Measurements from ENCODE around the gene TRIM10.

TRIM10 gene, protein sequence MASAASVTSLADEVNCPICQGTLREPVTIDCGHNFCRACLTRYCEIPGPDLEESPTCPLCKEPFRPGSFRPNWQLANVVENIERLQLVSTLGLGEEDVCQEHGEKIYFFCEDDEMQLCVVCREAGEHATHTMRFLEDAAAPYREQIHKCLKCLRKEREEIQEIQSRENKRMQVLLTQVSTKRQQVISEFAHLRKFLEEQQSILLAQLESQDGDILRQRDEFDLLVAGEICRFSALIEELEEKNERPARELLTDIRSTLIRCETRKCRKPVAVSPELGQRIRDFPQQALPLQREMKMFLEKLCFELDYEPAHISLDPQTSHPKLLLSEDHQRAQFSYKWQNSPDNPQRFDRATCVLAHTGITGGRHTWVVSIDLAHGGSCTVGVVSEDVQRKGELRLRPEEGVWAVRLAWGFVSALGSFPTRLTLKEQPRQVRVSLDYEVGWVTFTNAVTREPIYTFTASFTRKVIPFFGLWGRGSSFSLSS
- 0 reads per million in 3 donors for total RNA-seq

DNA sequence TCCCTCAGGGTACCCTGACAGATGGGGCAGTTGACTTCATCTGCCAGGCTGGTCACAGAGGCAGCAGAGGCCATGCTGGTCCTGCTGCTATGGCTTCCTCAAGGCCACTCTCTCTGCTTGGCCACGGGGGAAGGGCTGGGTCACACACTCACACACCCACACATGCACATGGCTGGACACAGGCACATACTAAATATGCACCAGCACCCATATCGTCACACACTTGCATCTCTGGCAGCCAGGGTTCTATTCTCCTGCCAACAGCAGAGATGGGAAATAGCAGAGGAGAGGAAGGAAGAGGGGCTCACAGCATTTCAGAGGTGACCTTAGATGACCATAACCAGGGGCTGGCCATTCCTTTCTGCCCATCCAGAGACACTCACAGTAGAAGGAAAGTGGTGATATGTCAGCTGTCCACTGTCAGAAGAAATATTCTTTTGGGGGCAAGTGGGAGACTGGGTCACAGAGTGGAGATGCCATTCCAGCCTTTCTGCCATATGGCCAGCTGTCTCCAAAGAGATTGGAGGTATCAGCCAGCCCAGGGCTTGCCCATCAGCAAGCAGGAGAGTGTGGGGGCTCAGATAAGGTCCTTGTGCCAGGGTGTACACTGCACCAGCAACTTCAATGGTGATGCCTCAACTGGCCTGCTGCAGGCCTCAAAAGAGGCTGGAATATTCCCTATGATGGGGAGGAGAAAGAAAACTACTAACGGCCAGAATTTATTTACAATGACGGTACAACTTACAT, at the start of gene TRIM10:
Gene TRIM10 (minus strand): TSS at position 427 of the 747 bp plus-strand sequence. CDS start 353 bp downstream, at position 74.
- H3K4me1 ChIP-seq (ENCODE audit: control insufficient read depth, insufficient read depth, low read length, poor library complexity, severe bottlenecking), result peaks cover 7% of the 10 kb centered on the region
- H3K27me3 ChIP-seq (replicated peaks; ENCODE audit: control insufficient read depth, insufficient read depth, low read length, poor library complexity, severe bottlenecking), result no peaks in the 10 kb centered on the region
- no peaks in the 10 kb centered on the region for H3K36me3 ChIP-seq (ENCODE audit: control insufficient read depth, insufficient read depth, low read length)
- no peak for DNase-seq
- no peaks in the 10 kb centered on the region for H3K9me3 ChIP-seq (ENCODE audit: control insufficient read depth, low read length)
- no peak within 1 kb of the TSS for H3K27ac ChIP-seq (ENCODE audit: insufficient read depth, low read length, poor library complexity, severe bottlenecking)
- no peak within 1 kb of the TSS for H3K4me3 ChIP-seq (ENCODE audit: insufficient read depth, low read depth, low read length, poor library complexity, severe bottlenecking)

DNA sequence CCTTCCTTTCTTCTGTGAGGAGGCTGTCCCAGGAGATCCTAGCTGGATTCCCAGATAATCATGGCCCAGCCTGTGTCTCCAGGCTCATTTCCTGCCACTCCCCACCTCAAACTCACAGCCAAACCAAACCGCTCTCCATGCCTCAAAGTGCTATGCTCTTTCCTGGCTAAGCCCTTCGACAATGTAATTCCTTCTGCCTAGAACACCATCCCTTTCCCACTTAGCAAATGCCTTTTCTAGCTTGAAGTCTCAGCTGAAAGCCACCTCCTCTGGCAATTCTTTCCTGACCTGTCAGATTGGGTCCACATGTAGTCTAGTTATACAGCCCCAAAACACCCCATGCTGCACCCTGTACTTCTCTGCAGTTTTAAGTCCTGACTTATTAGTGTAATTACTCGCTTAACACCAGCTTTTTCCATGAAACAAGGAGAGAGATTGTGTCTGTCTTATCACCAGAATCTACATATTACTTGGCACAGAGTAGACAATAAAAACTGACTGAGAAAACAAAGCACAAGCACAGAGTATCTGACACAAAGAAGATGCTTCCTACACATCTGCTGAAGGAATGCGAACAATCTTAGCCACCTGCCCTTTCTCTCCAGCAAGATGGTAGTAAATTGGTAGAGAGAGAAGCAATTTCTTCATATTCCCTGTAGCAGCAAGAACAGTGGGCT, 46.7 kb upstream of the TRIM10 start:
- no peak for DNase-seq
- Histone ChIP-seq H3K9me3 (ENCODE audit: control insufficient read depth, low read length) (no peaks in the 10 kb centered on the region), H3K27ac (ENCODE audit: insufficient read depth, low read length, poor library complexity, severe bottlenecking) (no peak overlapping the region), H3K36me3 (ENCODE audit: control insufficient read depth, insufficient read depth, low read length) (no peaks in the 10 kb centered on the region), H3K4me1 (ENCODE audit: control insufficient read depth, insufficient read depth, low read length, poor library complexity, severe bottlenecking) (peaks cover 21% of the 10 kb centered on the region), H3K4me3 (ENCODE audit: insufficient read depth, low read depth, low read length, poor library complexity, severe bottlenecking) (no peak overlapping the region), H3K27me3 (replicated peaks; ENCODE audit: control insufficient read depth, insufficient read depth, low read length, poor library complexity, severe bottlenecking) (no peaks in the 10 kb centered on the region)

DNA sequence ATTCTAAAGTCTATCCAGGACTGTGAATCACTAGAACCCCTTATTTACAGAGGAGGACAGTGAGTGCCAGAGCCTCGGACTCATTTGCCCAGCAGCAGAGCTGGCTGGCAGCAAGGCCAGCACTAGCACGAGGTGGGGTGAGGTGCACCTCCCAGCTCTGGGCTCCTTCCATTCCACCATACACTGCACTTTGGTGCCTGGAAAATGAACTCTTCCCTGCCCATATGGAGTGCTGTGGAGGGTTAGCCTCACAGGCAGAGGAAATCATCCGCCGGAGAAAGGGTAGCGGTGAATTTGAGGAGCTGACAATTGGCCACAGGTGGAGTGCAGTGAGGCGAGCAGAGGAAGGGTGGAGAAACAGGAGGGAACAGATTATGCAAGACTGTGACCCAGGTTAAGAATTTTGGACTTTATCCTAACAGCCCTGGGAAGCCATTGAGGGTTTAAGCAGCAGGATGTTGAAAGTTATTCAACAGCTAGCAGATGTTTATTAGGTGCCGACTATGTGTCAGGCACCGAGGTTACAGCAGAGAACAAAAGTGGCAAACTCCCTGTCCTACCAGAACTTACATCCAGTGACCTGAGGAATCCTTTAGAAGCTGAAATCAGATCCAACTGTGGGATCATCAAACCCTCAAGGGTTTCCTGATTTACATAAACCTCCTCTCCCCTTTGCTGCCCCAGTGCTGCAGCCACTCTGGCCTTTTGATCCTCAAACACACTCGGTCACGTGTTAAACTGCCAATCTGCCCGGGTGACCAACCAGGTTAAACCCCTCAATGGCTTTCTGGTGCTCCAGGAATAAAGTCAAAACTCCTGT, 46.0 kb upstream of the TRIM10 start:
- Histone ChIP-seq H3K9me3 (ENCODE audit: control insufficient read depth, low read length) (no peaks in the 10 kb centered on the region), H3K4me3 (ENCODE audit: insufficient read depth, low read depth, low read length, poor library complexity, severe bottlenecking) (no peak overlapping the region), H3K36me3 (ENCODE audit: control insufficient read depth, insufficient read depth, low read length) (peaks cover 2% of the 10 kb centered on the region), H3K27me3 (replicated peaks; ENCODE audit: control insufficient read depth, insufficient read depth, low read length, poor library complexity, severe bottlenecking) (no peaks in the 10 kb centered on the region), H3K27ac (ENCODE audit: insufficient read depth, low read length, poor library complexity, severe bottlenecking) (no peak overlapping the region), H3K4me1 (ENCODE audit: control insufficient read depth, insufficient read depth, low read length, poor library complexity, severe bottlenecking) (peaks cover 18% of the 10 kb centered on the region)
- DNase-seq, result no peak

DNA sequence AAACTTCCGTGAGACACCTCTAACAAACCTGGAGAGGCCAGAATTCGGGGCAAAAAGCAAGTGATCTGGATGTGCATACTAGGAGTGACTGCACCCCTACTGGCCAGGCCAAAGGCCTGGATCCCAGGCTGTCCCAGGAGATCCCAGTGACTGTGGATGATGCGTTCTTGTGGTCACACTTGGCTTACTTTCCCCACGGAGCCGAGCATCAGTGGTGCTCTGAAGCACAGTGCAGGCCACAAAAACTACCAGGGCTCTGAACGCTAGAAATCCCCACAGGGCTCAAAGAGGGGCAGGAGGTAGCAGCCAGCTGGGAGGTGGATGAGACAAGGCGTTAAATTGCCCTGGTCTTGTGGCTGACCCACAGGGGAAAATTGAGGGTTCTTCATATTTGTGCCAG, 45.1 kb upstream of the TRIM10 start:
- H3K27me3 ChIP-seq (replicated peaks; ENCODE audit: control insufficient read depth, insufficient read depth, low read length, poor library complexity, severe bottlenecking), result no peaks in the 10 kb centered on the region

DNA sequence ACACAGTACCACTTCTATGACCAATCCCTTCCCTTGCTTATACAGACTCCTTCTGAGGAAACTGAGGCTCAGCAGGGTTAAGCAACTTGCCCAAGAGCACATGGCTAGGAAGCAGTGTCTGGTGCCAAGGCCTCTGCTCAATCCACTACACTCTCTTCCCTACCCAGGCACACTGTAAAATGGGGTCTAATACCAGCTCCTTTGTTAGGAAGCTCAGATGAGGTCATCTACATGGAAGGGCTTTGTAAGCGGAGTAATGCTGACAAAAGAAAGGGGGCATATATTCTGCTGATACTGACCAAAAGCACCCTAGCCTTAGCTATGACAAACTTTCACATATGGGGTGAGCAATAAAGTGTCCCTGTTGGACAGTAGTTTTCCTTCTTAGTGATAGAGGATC, 43.1 kb upstream of the TRIM10 start:
- H3K27ac ChIP-seq (ENCODE audit: insufficient read depth, low read length, poor library complexity, severe bottlenecking), result no peak overlapping the region
- peaks cover 26% of the 10 kb centered on the region for H3K36me3 ChIP-seq (ENCODE audit: control insufficient read depth, insufficient read depth, low read length)
- H3K4me3 ChIP-seq (ENCODE audit: insufficient read depth, low read depth, low read length, poor library complexity, severe bottlenecking), result no peak overlapping the region
- no peaks in the 10 kb centered on the region for H3K27me3 ChIP-seq (replicated peaks; ENCODE audit: control insufficient read depth, insufficient read depth, low read length, poor library complexity, severe bottlenecking)
- H3K4me1 ChIP-seq (ENCODE audit: control insufficient read depth, insufficient read depth, low read length, poor library complexity, severe bottlenecking), result peaks cover 4% of the 10 kb centered on the region
- H3K9me3 ChIP-seq (ENCODE audit: control insufficient read depth, low read length), result no peaks in the 10 kb centered on the region
- DNase-seq, result no peak

More for the DNA sequence above, 45.1 kb upstream of the TRIM10 start:
- peaks cover 10% of the 10 kb centered on the region for H3K4me1 ChIP-seq (ENCODE audit: control insufficient read depth, insufficient read depth, low read length, poor library complexity, severe bottlenecking)
- no peak overlapping the region for H3K4me3 ChIP-seq (ENCODE audit: insufficient read depth, low read depth, low read length, poor library complexity, severe bottlenecking)
- DNase-seq, result no peak
- no peaks in the 10 kb centered on the region for H3K9me3 ChIP-seq (ENCODE audit: control insufficient read depth, low read length)
- H3K27ac ChIP-seq (ENCODE audit: insufficient read depth, low read length, poor library complexity, severe bottlenecking), result no peak overlapping the region
- H3K36me3 ChIP-seq (ENCODE audit: control insufficient read depth, insufficient read depth, low read length), result peaks cover 9% of the 10 kb centered on the region

DNA sequence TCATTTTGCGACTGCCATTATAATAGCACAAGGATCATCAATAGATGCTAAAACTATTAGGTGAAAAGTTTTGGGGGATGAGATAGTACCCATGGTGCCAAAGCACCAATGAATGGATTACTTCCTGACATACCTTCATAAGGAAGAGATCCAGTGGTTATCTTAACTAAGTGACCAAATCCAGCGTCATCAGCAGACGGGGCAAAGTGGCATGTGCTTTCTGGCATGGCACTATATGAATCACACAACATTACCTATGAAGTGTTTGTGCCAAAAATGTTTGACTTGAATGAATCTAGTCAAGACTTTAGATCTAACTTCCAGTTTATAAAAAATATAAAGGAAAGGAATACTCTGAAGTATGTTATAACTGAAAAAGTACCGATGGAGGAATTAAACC, 41.4 kb upstream of the TRIM10 start:
- Histone ChIP-seq H3K4me3 (ENCODE audit: insufficient read depth, low read depth, low read length, poor library complexity, severe bottlenecking) (no peak overlapping the region), H3K9me3 (ENCODE audit: control insufficient read depth, low read length) (no peaks in the 10 kb centered on the region), H3K4me1 (ENCODE audit: control insufficient read depth, insufficient read depth, low read length, poor library complexity, severe bottlenecking) (no peaks in the 10 kb centered on the region), H3K36me3 (ENCODE audit: control insufficient read depth, insufficient read depth, low read length) (peaks cover 43% of the 10 kb centered on the region), H3K27ac (ENCODE audit: insufficient read depth, low read length, poor library complexity, severe bottlenecking) (no peak overlapping the region), H3K27me3 (replicated peaks; ENCODE audit: control insufficient read depth, insufficient read depth, low read length, poor library complexity, severe bottlenecking) (no peaks in the 10 kb centered on the region)
- no peak for DNase-seq

DNA sequence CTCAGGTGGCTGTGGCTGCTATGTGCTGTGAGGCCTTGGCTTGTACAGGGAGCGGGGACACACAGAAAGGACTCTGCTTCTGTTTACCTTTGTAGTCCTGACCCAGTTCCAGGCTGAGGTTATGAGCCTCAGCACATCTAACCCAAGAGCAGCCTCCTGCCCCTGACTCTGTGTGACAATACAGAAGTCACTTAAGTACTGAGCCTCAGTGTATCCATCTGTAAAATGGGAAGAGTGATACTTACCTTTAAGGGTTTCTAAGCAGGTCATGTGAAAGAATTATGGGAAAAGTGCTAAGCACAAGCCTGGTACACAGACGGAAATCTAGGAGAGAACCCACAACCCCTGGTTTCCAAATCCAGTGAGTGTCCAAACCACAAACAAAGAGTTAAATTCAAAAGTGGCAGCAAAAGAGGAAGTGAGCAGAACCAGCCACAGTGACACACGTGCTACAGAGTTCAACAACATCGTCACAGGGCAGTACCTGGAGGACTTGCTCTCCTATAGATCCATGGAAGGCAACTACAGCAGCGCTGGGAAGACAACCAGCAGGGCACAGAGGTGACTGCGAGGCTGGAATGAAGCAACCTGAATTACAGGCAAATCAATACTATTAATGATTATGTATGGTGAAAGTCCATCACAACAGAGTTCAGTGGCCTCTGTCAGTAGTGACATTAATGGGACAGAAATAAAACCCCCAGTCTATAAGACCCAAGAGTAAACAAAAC, 39.7 kb upstream of the TRIM10 start:
- Histone ChIP-seq H3K9me3 (ENCODE audit: control insufficient read depth, low read length) (no peaks in the 10 kb centered on the region), H3K4me1 (ENCODE audit: control insufficient read depth, insufficient read depth, low read length, poor library complexity, severe bottlenecking) (no peaks in the 10 kb centered on the region), H3K27me3 (replicated peaks; ENCODE audit: control insufficient read depth, insufficient read depth, low read length, poor library complexity, severe bottlenecking) (no peaks in the 10 kb centered on the region), H3K27ac (ENCODE audit: insufficient read depth, low read length, poor library complexity, severe bottlenecking) (no peak overlapping the region), H3K36me3 (ENCODE audit: control insufficient read depth, insufficient read depth, low read length) (peaks cover 60% of the 10 kb centered on the region), H3K4me3 (ENCODE audit: insufficient read depth, low read depth, low read length, poor library complexity, severe bottlenecking) (no peak overlapping the region)
- DNase-seq, result no peak

DNA sequence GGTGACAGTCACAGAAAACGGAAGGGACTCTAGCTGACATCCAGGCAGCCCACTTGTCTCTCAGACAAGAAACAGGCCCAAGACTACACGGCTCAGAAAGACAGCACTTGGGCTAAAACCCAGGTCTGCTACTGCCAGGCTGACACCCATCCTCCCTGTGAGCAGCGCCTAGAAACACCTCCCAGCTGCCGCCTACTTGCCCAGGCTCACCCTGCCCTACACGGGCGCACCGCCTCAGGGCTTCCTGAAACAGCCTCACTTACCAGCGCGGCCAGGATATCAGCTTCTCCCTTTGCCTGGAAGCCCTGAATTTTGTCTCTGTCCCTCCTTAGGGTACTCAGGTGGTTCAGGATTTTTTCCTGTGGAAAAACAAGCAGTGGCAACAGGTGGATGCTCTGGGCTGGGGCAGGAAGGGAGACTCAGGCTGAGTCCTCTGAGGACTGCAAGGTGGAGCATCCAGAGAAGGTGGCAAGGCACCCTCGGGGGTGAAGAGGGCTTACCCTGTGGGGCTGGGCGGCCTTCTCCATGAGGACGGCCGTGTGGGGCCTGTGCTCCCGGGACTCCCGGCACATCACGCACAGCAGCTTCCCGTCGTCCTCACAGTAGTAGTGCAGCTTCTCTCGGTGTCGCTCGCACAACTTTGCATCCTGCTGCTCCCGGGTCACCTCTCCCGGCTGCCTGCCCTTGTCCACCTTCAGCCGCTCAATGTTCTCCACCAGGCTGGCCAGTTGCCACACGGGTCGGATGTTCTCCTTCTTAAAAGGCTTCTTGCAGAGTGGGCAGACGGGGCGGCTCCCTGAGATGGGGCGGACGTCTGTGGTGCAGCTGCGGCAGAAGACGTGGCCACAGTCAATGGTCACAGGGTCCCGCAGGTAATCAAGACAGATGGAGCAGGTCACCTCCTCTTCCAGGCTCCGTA, 37.4 kb upstream of the TRIM10 start:
- Histone ChIP-seq H3K9me3 (ENCODE audit: control insufficient read depth, low read length) (no peaks in the 10 kb centered on the region), H3K27ac (ENCODE audit: insufficient read depth, low read length, poor library complexity, severe bottlenecking) (no peak overlapping the region), H3K4me3 (ENCODE audit: insufficient read depth, low read depth, low read length, poor library complexity, severe bottlenecking) (no peak overlapping the region), H3K27me3 (replicated peaks; ENCODE audit: control insufficient read depth, insufficient read depth, low read length, poor library complexity, severe bottlenecking) (no peaks in the 10 kb centered on the region), H3K4me1 (ENCODE audit: control insufficient read depth, insufficient read depth, low read length, poor library complexity, severe bottlenecking) (no peaks in the 10 kb centered on the region), H3K36me3 (ENCODE audit: control insufficient read depth, insufficient read depth, low read length) (peaks cover 79% of the 10 kb centered on the region)
- DNase-seq, result no peak
